Epithelial cell of prostate (primary cell): ENCODE data around the gene PRKCSH.
"Not testable (repeated sequence)": the region's sequence is repeated elsewhere in the genome, so short reads cannot be mapped to it uniquely, and the experiment has no call there.

Experiments
- DNase-seq: peaks from one replicate; pipeline ENCODE4 v3.0.0-alpha.2; 2011; ENCODE audit warnings: low read depth, low spot score
- H3K27ac ChIP-seq: fragments of 450-650 bp; 2 replicates; pipeline ENCODE4 v1.5.1; 2017; ENCODE audit warnings: mild to moderate bottlenecking

PRKCSH gene

DNA sequence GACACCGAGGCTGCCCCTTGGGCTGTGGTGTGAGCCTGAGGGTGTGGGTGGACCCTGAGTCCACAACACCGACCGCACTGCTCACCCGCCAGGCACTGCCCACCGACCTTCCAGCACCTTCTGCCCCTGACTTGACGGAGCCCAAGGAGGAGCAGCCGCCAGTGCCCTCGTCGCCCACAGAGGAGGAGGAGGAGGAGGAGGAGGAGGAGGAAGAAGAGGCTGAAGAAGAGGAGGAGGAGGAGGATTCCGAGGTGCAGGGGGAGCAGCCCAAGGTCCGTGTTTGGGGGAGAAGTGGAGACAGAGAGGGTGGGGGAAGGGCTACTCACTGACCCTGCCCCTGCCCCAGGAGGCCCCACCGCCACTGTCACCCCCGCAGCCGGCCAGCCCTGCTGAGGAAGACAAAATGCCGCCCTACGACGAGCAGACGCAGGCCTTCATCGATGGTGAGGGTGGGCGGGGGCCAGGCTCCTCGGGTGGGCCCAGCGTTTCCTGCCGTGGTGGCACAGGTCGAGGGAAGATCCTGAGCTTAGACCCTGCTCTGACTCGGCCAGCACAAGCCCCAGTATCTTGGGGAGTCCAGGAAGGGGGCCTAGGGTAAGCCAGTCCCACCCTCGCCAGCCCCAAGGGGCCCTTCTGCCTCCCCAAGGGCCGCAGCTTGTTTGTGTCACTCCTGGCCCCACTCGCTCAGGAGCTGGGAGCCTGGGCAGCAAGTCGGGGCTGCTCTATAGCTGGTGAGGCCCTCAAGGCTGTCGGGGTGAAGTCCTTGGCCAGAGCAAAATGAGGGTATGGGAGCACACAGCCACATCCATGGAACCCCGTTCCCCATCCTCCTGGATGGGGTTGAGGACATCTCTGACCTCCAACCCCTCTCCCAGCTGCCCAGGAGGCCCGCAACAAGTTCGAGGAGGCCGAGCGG lies 12.2 kb downstream of the PRKCSH start:
- H3K27ac ChIP-seq, result no peak overlapping the region
- DNase-seq, result no peak

DNA sequence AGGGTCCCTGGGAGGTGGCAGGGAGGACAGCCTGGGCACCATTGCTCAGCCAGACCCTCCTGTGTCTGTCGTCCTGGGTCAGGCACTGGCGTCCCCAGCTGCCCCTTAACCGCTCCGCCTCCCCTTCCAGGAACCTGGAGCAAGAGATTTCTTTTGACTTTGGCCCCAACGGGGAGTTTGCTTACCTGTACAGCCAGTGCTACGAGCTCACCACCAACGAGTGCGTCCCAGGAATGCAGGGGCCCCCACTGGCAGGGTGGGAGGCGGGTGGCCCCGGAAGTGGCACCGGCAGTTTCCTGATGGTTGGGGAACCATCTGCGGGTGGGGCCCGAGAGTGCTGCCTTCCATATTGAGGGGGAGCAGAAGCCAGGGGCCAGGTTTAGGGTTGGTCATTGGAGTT lies 13.0 kb downstream of the PRKCSH start:
- no peak for DNase-seq
- no peak overlapping the region for H3K27ac ChIP-seq

DNA sequence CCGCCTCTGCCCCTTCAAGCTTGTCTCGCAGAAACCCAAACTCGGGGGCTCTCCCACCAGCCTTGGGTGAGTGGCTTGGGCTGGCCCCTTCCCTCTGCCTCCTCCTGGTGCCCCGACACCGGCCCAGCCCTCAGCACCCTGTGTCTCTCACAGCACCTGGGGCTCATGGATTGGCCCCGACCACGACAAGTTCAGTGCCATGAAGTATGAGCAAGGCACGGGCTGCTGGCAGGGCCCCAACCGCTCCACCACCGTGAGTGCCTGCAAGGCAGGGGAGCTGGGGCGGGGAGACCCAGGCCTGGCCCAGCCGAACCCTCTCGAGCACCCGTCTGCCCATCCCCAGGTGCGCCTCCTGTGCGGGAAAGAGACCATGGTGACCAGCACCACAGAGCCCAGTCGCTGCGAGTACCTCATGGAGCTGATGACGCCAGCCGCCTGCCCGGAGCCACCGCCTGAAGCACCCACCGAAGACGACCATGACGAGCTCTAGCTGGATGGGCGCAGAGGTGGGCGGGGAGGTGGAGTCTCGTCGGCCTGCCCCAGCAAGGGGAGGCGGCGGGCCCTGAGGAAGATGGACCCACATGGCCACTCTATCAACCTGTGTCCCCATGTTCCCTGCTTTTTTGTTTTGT lies 13.6 kb downstream of the PRKCSH start:
- no peak for DNase-seq
- H3K27ac ChIP-seq, result no peak overlapping the region

DNA sequence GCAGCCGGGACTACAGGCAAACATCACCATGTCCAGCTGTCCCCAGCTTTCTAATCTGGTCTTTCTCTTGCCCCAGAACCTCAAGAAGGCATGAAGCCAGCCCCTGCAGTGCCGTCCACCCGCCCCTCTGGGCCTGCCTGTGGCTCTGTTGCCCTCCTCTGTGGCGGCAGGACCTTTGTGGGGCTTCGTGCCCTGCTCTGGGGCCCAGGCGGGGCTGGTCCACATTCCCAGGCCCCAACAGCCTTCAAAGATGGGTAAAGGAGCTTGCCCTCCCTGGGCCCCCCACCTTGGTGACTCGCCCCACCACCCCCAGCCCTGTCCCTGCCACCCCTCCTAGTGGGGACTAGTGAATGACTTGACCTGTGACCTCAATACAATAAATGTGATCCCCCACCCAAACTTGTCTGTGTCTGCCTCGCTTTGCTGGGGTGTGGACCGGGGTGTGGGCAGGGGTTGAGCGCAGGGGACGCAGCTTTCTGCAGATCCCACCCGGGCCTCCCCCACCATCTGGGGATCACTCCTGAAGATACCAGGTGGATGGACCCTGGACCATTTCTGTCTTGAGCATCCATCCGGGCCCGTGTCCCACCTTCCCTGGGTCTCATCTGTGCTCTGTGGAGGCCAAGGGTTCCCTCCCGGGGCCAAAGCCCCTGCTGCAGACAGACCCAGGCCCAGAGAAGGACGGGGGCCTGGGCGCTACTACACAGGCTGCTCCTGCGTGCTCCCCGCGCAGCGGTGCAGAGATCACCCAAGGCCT lies 15.3 kb downstream of the PRKCSH start:
- no peak overlapping the region for H3K27ac ChIP-seq
- no peak for DNase-seq

DNA sequence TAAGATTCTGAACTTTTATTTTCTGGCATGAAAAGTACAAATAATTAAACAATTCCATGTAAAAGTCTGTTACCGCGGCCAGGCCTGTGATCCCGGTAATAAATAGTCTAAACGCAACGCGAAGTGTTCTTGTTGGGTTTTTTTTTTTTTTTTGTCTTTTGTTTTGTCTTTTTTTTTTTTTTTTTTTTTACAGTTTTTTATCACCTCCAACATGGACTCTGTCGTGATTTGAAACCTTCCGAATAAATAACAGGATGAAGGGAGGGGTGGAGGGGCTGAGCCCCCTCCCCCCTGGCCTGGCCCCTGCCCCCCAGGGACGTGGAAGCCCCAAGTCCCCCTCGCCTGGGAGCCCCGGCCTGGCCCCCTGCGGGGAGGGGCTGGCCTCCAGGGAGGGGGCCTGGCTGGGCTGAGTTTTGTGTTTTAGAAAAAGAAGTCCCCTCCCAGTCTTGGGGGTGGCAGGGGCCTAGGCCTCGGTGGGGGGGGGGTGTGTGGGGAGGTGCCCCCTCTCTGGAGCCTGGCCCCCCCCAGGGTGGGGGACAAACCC lies 16.0 kb downstream of the PRKCSH start:
- no peak for DNase-seq
- no peak overlapping the region for H3K27ac ChIP-seq

DNA sequence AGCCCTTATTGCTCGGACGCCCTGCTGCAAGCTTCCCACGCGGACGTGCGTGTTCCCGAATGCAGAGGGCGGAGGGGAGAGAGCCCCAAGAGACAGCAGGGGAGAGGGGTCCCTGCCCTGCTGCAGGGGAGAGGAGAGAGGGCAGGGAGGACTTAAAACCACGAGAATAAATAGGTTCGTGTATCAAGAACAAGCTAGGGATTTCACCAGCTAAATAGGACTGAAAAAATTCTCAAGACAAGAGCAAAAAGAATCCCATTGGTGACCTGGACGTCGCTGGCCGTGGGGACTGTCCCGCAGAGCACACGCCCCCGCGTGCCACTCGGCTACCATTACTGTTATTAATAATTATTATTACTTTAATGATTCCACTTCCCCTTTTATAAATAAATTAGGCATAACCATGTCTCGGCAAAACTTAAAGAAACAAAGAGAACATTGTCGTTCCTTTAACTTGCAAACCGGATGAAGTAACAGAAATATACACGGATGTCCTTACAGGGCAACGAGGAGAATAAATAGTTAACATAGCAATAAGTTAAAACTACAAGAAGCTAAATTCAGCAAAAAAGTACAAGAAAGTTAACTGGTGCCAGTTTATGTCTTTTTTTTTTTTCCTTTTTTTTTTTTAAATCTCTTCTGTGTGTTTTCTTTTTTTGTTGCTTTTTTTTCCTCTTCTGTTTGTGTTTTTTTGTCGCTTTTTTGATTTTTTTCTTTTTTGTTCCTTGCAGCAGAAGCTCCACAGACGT lies 16.6 kb downstream of the PRKCSH start:
- no peak overlapping the region for H3K27ac ChIP-seq

DNA sequence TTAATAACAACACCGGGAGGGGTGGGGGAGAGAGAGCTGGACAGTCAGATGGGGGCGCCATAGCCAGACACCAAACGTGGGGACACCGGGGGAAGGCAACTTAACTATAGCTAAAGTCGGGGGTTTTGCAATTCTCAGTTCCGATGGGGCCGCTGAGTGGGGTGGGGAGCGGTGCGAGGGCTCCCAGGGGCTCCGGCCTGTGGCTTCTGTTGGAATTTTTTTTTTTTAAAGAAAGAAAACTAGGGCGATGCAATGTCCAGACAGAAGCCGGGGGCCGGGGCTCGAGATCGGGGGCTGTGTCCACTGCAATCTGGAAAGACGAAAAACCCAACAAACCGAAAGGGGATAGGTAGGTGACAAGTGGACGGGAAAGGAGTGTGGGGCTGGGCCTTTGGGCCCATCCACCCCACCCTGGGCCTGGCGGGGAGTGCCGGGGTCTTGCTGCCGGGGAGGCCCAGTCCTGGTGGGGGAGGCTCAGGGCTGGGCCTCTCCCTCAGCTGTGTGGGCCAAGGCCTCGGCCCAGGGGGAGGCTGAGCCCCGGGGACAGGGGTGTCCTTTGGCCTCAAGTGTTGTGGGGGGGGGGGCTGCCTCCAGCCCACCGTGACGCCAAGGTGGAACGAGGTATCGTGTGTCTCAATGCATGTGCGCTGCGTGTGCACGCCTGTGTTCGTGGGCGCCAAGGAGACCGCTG lies 17.3 kb downstream of the PRKCSH start:
- H3K27ac ChIP-seq, result no peak overlapping the region
- no peak for DNase-seq

More for the DNA sequence above, 16.6 kb downstream of the PRKCSH start:
- no peak for DNase-seq

DNA sequence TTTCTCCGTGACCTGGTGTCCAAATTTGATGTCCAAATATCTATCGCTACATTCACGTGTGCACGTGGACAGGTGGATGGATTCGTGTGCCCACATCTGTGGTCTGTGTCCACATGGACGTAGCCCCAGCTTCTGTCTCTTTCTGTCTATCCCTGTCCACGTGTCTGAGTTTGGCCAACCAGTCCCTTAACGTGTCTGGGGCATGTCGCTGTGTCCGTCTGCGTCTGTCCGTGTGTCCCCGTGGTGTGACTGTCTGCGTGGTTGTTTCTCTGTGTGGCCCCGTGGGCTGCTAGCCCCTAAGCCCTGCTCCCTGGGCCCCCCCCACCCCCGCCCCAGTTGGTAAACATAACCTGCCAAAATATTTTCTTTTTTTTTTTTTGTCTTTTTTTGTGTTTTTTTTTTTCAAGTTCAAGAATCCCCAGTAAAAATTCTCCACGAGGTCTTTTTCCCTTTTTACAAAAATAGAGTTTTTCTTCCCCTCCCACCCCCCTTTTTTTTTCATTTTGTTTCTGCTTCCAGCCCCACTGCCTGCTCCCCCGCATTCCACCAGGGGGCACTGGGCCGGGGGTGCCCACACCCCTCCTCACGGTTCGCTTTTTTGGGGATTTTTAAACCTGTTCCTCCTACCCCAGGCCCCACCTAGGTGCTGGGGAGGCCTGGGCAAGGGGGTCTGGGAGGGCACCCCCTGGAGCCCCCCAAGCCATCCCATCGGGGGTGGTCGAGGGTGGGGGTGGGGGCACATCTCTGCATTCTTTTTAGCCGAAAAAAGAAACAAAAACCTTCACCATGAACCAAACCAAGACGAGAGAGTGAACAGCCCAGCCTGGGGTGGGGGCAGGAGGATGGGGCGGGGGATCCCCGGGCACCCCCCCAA lies 18.3 kb downstream of the PRKCSH start:
- H3K27ac ChIP-seq, result no peak overlapping the region
- no peak for DNase-seq

DNA sequence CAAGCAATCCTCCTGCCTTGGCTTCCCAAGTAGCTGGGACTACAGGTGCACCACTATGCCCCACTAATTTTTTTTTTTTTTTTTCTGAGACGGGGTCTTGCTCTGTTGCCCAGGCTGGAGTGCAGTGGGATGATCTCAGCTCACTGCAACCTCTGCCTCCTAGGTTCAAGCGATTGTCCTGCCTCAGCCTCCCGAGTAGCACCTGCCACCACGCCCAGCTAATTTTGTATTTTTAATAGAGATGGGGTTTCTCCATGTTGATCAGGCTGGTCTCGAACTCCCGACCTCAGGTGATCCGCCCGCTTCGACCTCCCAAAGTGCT lies 19.8 kb downstream of the PRKCSH start:
- not testable (repeated sequence) for DNase-seq, H3K27ac ChIP-seq

DNA sequence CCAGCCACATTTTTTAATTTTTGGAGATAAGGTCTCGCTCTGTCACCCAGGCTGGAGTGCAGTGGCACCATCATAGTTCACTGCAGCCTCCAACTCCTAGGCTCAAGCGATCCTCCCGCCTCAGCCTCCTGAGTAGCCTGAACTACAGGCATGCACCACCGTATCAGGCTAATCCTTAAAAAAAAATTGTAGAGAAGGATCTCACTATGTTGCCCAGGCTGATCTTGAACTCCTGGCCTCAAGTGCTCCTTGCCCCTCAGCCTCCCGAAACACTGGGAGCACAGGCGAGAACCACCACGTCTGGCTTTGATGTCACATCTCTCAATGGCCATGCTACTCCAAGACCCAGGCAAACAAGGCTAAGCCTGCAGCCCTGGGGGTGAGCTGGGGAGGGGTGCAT lies 21.2 kb downstream of the PRKCSH start:
- no peak overlapping the region for H3K27ac ChIP-seq
- no peak for DNase-seq

DNA sequence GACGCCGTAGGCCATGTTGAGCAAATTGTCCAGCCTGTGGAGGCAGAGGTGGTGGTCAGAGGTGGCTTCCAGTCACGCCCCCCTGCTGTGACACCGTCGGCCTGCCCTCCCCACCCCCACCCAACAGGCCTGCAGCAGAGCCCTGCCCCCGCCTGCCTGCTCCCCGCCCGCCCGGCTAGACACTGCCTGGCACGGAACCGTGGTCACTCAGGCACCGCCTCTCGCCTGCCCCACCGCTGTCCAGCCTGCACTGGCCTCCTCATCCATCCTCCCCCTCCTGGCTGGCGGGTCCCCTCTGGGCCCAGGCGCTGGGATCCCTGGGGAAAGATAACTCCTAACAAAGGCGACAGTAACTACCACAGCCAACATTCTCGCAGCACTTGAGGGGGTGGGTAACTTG lies 21.7 kb downstream of the PRKCSH start:
- no peak overlapping the region for H3K27ac ChIP-seq
- no peak for DNase-seq

DNA sequence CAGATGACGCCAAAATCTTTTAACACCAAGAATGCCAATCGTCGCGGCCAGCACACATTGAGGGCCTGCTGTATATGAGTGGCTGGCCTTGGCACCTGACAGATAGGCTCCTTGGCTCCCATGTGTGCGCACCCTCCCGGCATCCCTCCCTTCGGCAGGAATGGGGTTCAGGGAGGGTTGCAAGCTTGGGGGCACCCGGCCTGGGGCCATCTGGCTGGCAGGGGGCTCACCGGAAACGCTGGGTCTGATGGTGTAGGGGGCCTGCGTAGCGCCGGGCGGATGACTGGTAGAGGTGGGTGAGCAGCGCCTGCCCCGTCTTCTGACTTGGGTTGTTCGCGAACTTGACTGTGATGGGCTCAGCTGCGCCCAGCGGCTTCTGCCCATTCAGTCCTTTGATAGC lies 22.4 kb downstream of the PRKCSH start:
- DNase-seq, result no peak
- no peak overlapping the region for H3K27ac ChIP-seq

DNA sequence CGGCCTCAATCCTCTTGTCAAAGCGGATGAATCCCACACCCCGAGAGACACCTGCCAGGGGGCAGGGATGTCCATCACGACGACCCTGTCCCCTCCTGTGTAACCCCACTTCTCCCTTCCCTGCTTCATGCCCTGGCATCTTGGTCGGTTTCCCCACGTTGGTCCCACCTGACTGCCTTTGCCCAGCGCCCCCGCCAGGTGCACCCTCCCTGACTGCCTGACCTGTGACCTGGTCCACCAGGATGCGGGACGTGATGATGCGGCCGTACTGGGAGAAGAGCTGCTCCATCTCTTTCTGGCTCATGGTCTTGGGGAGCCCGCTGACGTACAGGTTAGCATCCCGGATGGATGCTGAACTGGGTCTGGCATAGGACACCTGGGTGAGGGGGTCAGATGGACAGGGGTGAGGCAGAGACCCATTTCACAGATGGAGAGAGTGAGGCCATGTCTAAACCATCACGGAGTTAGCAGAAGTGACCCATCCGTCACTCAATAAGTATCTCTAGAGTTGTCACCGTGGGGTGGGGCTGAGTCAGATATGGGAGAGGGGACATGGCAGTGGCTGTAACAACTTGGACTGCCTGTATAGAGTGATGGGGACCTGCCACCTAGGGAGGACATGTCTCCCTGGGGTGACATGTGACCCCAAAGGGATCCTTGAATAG lies 22.9 kb downstream of the PRKCSH start:
- H3K27ac ChIP-seq, result no peak overlapping the region
- no peak for DNase-seq

DNA sequence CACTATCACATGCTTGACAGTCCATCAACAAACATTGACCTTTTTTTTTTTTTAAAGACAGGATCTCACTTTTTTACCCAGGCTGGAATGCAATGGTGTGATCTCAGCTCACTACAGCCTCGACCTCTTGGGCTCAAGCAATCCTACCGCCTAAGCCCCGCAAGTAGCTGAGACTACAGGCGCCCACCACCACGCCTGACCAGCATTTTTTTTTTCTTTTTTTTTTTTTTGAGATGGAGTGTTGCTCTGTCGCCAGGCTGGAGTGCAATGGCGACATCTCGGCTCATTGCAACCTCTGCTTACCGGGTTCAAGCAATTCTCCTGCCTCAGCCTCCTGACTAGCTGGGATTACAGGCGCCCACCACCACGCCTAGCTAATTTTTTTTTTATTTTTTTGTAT lies 23.5 kb downstream of the PRKCSH start:
- H3K27ac ChIP-seq, DNase-seq: not testable (repeated sequence)

DNA sequence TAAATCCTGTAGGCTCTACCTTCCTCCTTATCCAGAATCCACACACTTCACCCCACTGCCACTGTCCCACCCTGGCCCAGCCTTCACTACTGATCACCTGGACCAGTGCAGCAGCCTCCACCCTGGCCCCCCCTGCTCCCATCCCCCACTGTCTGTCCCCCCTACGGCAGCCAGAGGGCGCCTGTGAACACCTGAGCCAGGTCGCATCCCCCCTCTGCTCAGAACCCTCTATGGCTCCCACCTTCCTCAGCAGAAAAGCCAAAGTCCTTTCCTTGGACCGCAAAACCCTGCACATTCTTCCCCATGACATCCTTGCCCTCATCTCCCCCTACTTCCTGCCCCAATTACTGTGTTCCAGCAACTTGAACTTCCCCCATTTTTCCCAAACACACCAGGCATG lies 24.8 kb downstream of the PRKCSH start:
- no peak overlapping the region for H3K27ac ChIP-seq
- DNase-seq, result no peak

DNA sequence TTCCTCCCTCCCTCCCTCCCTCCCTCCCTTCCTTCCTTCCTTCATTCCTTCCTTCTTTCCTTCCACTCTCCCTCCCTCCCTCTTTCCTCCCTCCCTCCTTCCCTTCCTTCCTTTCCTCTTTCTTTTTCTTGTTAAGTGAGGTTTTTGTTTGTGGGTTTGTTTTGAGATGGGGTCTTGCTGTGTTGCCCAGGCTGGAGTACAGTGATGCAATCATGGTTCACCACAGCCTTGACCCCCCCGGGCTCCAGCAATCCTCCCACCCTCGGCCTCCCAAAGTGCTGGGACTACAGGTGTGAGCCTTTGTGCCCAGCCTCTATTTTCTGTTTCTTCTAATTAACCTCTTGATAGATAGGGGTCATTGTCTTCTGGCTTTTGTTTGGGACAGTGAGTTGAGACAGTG lies 26.0 kb downstream of the PRKCSH start:
- no peak for DNase-seq
- no peak overlapping the region for H3K27ac ChIP-seq

DNA sequence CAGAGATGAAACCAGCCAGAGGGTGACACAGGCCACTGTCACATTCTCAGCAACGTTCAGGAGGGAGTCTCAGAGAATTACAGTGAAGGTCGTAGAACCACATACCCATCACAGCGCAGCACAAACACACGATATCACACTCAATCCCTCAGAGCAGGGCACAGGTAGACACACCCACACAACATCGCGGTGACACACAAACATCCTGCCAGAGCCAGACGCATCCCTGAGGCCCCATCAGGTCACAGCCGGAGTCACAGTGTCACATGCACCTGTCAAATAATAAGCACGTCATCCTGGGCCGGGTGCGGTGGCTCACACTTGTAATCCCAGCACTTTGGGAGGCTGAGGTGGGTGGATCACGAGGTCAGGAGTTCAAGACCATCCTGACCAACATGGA lies 28.0 kb downstream of the PRKCSH start:
- no peak for DNase-seq

More for the DNA sequence above, 28.0 kb downstream of the PRKCSH start:
- no peak overlapping the region for H3K27ac ChIP-seq
